Measurements from ENCODE around the gene HACL1. TPM values are rescaled to one million over a fixed set of nuclear protein-coding genes. Genes with fewer than 3 reads are reported as not detected.

HACL1 gene
- total and polyA plus RNA-seq, 2 donors (not counting 3 experiments of a cell fraction or from before 2014, with no cell fraction given), result 16.5 to 27.4 TPM

DNA sequence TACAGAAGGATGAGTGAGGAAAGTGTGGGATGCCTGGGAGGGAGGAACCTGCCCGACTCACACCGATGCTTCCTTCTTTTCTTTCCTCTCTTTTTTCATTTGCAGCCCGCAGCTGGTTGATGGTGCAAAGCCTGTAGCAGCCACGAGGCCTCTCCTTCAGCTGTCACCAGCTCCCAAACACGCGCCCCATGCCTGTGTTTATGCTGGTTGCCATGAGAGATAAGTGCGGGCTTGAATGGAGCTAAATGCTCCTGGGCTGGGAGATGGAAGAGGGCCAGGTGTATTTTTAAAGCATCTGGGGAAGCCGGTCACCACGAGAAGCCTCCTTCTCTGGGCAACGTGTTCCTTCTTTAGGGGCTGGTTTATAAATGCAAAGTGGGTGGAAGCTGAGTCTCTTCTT lies 89.2 kb downstream of the HACL1 start:
- DNase-seq (ENCODE audit: low read depth, low spot score) (no peak), FAIRE-seq (no peak)
- no peak overlapping the region for H3K27ac ChIP-seq (ENCODE audit: insufficient read depth, low read depth, low read length)
- no peaks in the 10 kb centered on the region for H3K4me1 ChIP-seq (ENCODE audit: control insufficient read depth, extremely low read depth, insufficient read depth, low read length)
- H3K9me1 ChIP-seq (replicated peaks; ENCODE audit: control insufficient read depth, extremely low read depth, insufficient read depth, low read length), result no peaks in the 10 kb centered on the region
- no peaks in the 10 kb centered on the region for H3K27me3 ChIP-seq (ENCODE audit: control insufficient read depth in 2 of 2, insufficient read depth in 2 of 2, low read length in 2 of 2)
- H3K36me3 ChIP-seq (ENCODE audit: control insufficient read depth in 2 of 2, extremely low read depth in 1 of 2, insufficient read depth in 2 of 2, low read length in 2 of 2), result no peaks in the 10 kb centered on the region
- no peak overlapping the region for H2AFZ ChIP-seq (ENCODE audit: low read depth, low read length)
- H3K4me3 ChIP-seq (replicated peaks in 1 of 3; ENCODE audit: insufficient read depth in 1 of 3, low read depth in 1 of 3, low read length in 3 of 3), result no peak overlapping the region
- H3K79me2 ChIP-seq (ENCODE audit: control insufficient read depth, insufficient read depth, low read length), result no peaks in the 10 kb centered on the region
- dilution Hi-C loops (cut with MboI; ENCODE audit: extremely low pct_ligation_motif_present, low sequenced_read_pairs) (no loop called here), intact Hi-C loops (cut with micrococcal nuclease) (no loop called here)
- no peak overlapping the region for H3K4me2 ChIP-seq (ENCODE audit: insufficient read depth, low read length)
- BruUV-seq (replicated peaks), result no TSS peak
- TF ChIP-seq POLR2AphosphoS5 (IDR thresholded peaks at IDR 0.05; ENCODE audit: insufficient read depth, low read depth, low read length) (no peak), JUN (IDR thresholded peaks at IDR 0.05; ENCODE audit: borderline replicate concordance, insufficient read depth, insufficient read length, low read depth) (no peak), GATA2 (IDR thresholded peaks at IDR 0.05; ENCODE audit: insufficient read depth, insufficient read length, low read depth, low read length) (no peak), MYC (IDR thresholded peaks at IDR 0.05; ENCODE audit: low read depth, low read length) (no peak)
- ChIA-PET POLR2A (no interaction called here), CTCF (no interaction called here)
- no peak overlapping the region for H3K9ac ChIP-seq (replicated peaks; ENCODE audit: extremely low read depth, insufficient read depth, low read length)
- H4K20me1 ChIP-seq (replicated peaks; ENCODE audit: control insufficient read depth, extremely low read depth, insufficient read depth, low read length), result no peaks in the 10 kb centered on the region
- no peaks in the 10 kb centered on the region for H3K9me3 ChIP-seq (replicated peaks; ENCODE audit: control insufficient read depth, insufficient read depth, low read length)

DNA sequence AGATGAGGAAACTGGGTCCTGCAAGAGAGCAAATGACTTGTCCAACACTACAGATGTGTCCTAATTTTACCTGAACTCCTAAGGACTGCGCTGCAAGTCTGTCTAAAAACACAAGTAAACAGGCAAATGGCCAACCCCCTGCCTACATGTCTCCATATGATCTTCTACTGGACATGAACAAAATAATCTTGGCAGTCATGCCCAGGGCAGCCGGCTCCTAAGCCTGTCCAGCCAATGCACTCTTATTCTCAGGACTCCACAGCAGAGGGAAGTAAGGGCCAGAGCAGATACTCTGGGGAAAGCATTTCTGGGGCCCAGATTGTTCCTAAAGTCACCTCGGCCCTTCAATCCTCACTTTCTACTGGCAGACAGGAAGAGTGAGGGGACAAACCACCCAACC lies 90.2 kb downstream of the HACL1 start:
- no TSS peak for BruUV-seq (replicated peaks)
- TF ChIP-seq MAX (IDR thresholded peaks at IDR 0.05; ENCODE audit: insufficient read depth, insufficient read length) (no peak), MYC (IDR thresholded peaks at IDR 0.05; ENCODE audit: low read depth, low read length) (no peak), JUN (IDR thresholded peaks at IDR 0.05; ENCODE audit: borderline replicate concordance, insufficient read depth, insufficient read length, low read depth) (no peak), POLR2A (IDR thresholded peaks at IDR 0.05; ENCODE audit: low read depth, low read length) (no peak), GATA2 (IDR thresholded peaks at IDR 0.05; ENCODE audit: insufficient read depth, insufficient read length, low read depth, low read length) (no peak), EZH2 (IDR thresholded peaks at IDR 0.05; ENCODE audit: borderline replicate concordance, low read depth, low read length, severe bottlenecking) (no peak), FOS (IDR thresholded peaks at IDR 0.05; ENCODE audit: borderline replicate concordance, insufficient read depth, low read length) (no peak)
- TF ChIP-seq, protein P1, sequence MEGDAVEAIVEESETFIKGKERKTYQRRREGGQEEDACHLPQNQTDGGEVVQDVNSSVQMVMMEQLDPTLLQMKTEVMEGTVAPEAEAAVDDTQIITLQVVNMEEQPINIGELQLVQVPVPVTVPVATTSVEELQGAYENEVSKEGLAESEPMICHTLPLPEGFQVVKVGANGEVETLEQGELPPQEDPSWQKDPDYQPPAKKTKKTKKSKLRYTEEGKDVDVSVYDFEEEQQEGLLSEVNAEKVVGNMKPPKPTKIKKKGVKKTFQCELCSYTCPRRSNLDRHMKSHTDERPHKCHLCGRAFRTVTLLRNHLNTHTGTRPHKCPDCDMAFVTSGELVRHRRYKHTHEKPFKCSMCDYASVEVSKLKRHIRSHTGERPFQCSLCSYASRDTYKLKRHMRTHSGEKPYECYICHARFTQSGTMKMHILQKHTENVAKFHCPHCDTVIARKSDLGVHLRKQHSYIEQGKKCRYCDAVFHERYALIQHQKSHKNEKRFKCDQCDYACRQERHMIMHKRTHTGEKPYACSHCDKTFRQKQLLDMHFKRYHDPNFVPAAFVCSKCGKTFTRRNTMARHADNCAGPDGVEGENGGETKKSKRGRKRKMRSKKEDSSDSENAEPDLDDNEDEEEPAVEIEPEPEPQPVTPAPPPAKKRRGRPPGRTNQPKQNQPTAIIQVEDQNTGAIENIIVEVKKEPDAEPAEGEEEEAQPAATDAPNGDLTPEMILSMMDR (IDR thresholded peaks at IDR 0.05; ENCODE audit: extremely low read depth in 1 of 2, insufficient read depth in 1 of 2, low read depth in 1 of 2, low read length in 2 of 2), result no peak
- no peak overlapping the region for H3K4me2 ChIP-seq (ENCODE audit: insufficient read depth, low read length)
- H2AFZ ChIP-seq (ENCODE audit: low read depth, low read length), result no peak overlapping the region
- POLR2A ChIA-PET, result no interaction called here
- H3K9ac ChIP-seq (replicated peaks; ENCODE audit: extremely low read depth, insufficient read depth, low read length), result no peak overlapping the region
- H3K36me3 ChIP-seq (ENCODE audit: control insufficient read depth in 2 of 2, extremely low read depth in 1 of 2, insufficient read depth in 2 of 2, low read length in 2 of 2), result no peaks in the 10 kb centered on the region
- H3K9me3 ChIP-seq (replicated peaks; ENCODE audit: control insufficient read depth, insufficient read depth, low read length), result no peaks in the 10 kb centered on the region
- FAIRE-seq (no peak), DNase-seq (ENCODE audit: low read depth, low spot score) (no peak)
- intact Hi-C loops (cut with micrococcal nuclease) (no loop called here), dilution Hi-C loops (cut with MboI; ENCODE audit: extremely low pct_ligation_motif_present, low sequenced_read_pairs) (no loop called here)
- no peaks in the 10 kb centered on the region for H4K20me1 ChIP-seq (replicated peaks; ENCODE audit: control insufficient read depth, extremely low read depth, insufficient read depth, low read length)
- no peaks in the 10 kb centered on the region for H3K9me1 ChIP-seq (replicated peaks; ENCODE audit: control insufficient read depth, extremely low read depth, insufficient read depth, low read length)
- no peaks in the 10 kb centered on the region for H3K27me3 ChIP-seq (ENCODE audit: control insufficient read depth in 2 of 2, insufficient read depth in 2 of 2, low read length in 2 of 2)
- no peaks in the 10 kb centered on the region for H3K79me2 ChIP-seq (ENCODE audit: control insufficient read depth, insufficient read depth, low read length)
- CTCF ChIA-PET, result no interaction called here
- H3K27ac ChIP-seq (ENCODE audit: insufficient read depth, low read depth, low read length), result no peak overlapping the region
- H3K4me3 ChIP-seq (replicated peaks in 1 of 3; ENCODE audit: insufficient read depth in 1 of 3, low read depth in 1 of 3, low read length in 3 of 3), result no peak overlapping the region
- no peaks in the 10 kb centered on the region for H3K4me1 ChIP-seq (ENCODE audit: control insufficient read depth, extremely low read depth, insufficient read depth, low read length)
